BLaER1 treated with 17β-estradiol and CSF1 and Interleukin-3, amounts not matched to agents 10 nM and 100 nM (cell line): ENCODE data around the gene ELMOD1.

Experiments
- H3K27ac ChIP-seq, 11 experiments: shearing (Covaris generic); formaldehyde crosslinking; 2 replicates each; pipeline ENCODE4 v1.8.1; 2022
- H3K27me3 ChIP-seq, 11 experiments: shearing (Covaris generic); formaldehyde crosslinking; 2 replicates each; pipeline ENCODE4 v1.8.1; 2022
- H3K36me3 ChIP-seq, 11 experiments: shearing (Covaris generic); formaldehyde crosslinking; 2 replicates each; pipeline ENCODE4 v1.8.1; 2022
- H3K4me1 ChIP-seq, 10 experiments: shearing (Covaris generic); formaldehyde crosslinking; 2 replicates each; pipeline ENCODE4 v1.8.1; 2022
- H3K4me2 ChIP-seq, 11 experiments: shearing (Covaris generic); formaldehyde crosslinking; 2 replicates each; pipeline ENCODE4 v1.8.1; 2022
- H3K4me3 ChIP-seq, 10 experiments: shearing (Covaris generic); formaldehyde crosslinking; 2 replicates each; pipeline ENCODE4 v1.8.1; 2022
- H3K9ac ChIP-seq, 11 experiments: shearing (Covaris generic); formaldehyde crosslinking; 2 replicates each; pipeline ENCODE4 v1.8.1; 2022
- H3K9me3 ChIP-seq, 11 experiments: shearing (Covaris generic); formaldehyde crosslinking; replicated peaks in 1 of 11; 2 replicates each; pipeline ENCODE4 v1.8.1; 2022
- H4K20me1 ChIP-seq, 11 experiments: shearing (Covaris generic); formaldehyde crosslinking; 2 replicates each; pipeline ENCODE4 v1.8.1; 2022
- Cebpa-rat ChIP-seq, 11 experiments: shearing (Covaris generic); IDR thresholded peaks; 2 replicates each; pipeline ENCODE4 v1.8.1; 2022

ELMOD1 gene

DNA sequence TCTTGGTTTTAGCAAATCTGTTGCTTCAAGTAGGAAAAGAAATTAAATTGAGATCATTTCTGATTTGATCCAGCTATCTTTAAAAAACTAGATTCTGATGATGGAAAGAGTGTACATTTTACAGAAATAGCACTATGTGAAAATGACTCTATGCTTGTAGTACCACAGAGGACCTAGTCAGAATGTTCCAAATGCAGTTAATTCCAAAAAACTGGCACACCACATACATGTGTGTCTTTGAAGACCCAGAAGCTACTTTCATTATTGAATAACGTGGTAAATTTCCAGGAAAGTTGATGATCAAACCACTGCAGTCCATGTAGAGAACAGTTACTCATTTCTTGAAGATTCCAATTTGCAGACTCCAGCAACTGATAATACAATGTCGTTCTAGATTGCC lies 3.8 kb downstream of the ELMOD1 start:
- Histone ChIP-seq H3K36me3 (no peaks in the 10 kb centered on the region), H3K27me3 (peaks cover 31 to 33% (median 32%) of the 10 kb centered on the region in 11 experiments), H3K27ac (no peak overlapping the region), H4K20me1 (no peaks in the 10 kb centered on the region), H3K9me3 (no peaks in the 10 kb centered on the region), H3K9ac (no peak overlapping the region), H3K4me3 (no peak overlapping the region), H3K4me2 (no peak overlapping the region), H3K4me1 (peaks cover 0 to 13% (median 9%) of the 10 kb centered on the region in 10 experiments; a peak in 13 of 20 replicates)
- no peak for TF ChIP-seq Cebpa-rat (IDR thresholded peaks at IDR 0.05)

DNA sequence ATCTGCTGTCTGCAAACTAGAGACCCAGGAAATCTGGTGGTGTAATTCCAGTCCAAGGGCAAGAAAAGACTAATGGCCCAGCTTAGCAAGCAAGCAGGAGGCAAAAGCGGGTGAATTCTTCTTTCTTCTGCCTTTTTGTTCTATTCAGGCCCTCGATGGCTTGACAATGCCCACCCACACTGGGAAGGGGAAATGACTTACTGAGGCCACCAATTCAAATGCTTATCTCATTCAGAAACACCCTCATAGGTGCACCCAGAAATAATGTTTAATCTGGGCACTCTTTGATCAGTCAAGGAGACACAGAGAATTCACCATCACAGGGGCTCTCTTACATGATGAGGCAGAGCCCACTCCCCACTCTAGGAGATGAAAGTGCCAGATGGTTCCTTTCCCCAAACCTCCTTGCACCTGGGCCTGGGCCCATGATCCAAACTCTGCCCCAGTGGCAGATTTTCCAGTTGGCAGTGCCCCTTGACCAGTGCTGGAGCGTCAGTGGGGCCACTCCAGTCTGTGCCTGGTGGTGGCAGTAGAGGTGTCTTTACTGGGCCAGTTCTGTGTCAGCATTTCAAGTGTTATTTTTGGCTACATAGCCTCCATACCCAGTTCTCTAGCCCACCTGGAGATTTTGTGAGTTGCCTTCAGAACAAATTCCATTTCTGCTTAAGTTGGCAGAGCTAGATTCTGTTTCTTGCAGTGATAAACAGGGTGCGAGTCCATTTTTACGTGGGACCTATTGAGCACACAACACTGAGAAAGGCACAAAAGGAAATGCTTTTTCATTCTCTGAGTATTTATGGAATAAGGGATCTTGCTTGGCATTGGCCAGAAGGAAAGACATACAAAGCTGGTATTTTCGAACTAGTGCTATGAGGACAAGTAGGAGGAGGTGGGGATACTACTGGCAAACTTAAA lies 7.5 kb downstream of the ELMOD1 start:
- Histone ChIP-seq H4K20me1 (no peaks in the 10 kb centered on the region), H3K27me3 (no peaks in the 10 kb centered on the region), H3K4me3 (no peak overlapping the region), H3K4me2 (no peak overlapping the region), H3K27ac (no peak overlapping the region), H3K9me3 (no peaks in the 10 kb centered on the region), H3K36me3 (no peaks in the 10 kb centered on the region), H3K4me1 (no peaks in the 10 kb centered on the region), H3K9ac (no peak overlapping the region)
- no peak for TF ChIP-seq Cebpa-rat (IDR thresholded peaks at IDR 0.05)

GRCh38 chr11:107605061-107606006 lies 14.4 kb downstream of the ELMOD1 start:
- no peaks in the 10 kb centered on the region for H3K9me3 ChIP-seq
- H3K27me3 ChIP-seq = no peaks in the 10 kb centered on the region
- no peaks in the 10 kb centered on the region for H3K36me3 ChIP-seq
- no peaks in the 10 kb centered on the region for H3K4me1 ChIP-seq
- no peak overlapping the region for H3K4me2 ChIP-seq
- no peak overlapping the region for H3K4me3 ChIP-seq
- H4K20me1 ChIP-seq = no peaks in the 10 kb centered on the region
- TF ChIP-seq Cebpa-rat (IDR thresholded peaks at IDR 0.05) = no peak
- H3K9ac ChIP-seq = no peak overlapping the region
- no peak overlapping the region for H3K27ac ChIP-seq

- Histone ChIP-seq H3K4me2 (no peak overlapping the region), H3K9me3 (no peaks in the 10 kb centered on the region), H3K36me3 (no peaks in the 10 kb centered on the region), H3K4me3 (no peak overlapping the region), H4K20me1 (no peaks in the 10 kb centered on the region), H3K27me3 (no peaks in the 10 kb centered on the region), H3K4me1 (no peaks in the 10 kb centered on the region), H3K9ac (no peak overlapping the region), H3K27ac (no peak overlapping the region)
- TF ChIP-seq Cebpa-rat (IDR thresholded peaks at IDR 0.05) = no peak
Measured at GRCh38 chr11:107606141-107606540, 15.2 kb downstream of the ELMOD1 start.

- H3K27me3 ChIP-seq = no peaks in the 10 kb centered on the region
- no peak overlapping the region for H3K27ac ChIP-seq
- no peak overlapping the region for H3K4me2 ChIP-seq
- H3K9me3 ChIP-seq = no peaks in the 10 kb centered on the region
- TF ChIP-seq Cebpa-rat (IDR thresholded peaks at IDR 0.05) = no peak
- no peaks in the 10 kb centered on the region for H3K36me3 ChIP-seq
- H4K20me1 ChIP-seq = no peaks in the 10 kb centered on the region
- H3K9ac ChIP-seq = no peak overlapping the region
- H3K4me1 ChIP-seq = no peaks in the 10 kb centered on the region
- no peak overlapping the region for H3K4me3 ChIP-seq
Measured at GRCh38 chr11:107608809-107609208, 17.9 kb downstream of the ELMOD1 start.

- no peak overlapping the region for H3K4me2 ChIP-seq
- no peaks in the 10 kb centered on the region for H3K4me1 ChIP-seq
- no peaks in the 10 kb centered on the region for H3K9me3 ChIP-seq
- TF ChIP-seq Cebpa-rat (IDR thresholded peaks at IDR 0.05) = no peak
- no peak overlapping the region for H3K4me3 ChIP-seq
- H3K9ac ChIP-seq = no peak overlapping the region
- H3K36me3 ChIP-seq = no peaks in the 10 kb centered on the region
- no peak overlapping the region for H3K27ac ChIP-seq
- H4K20me1 ChIP-seq = no peaks in the 10 kb centered on the region
- H3K27me3 ChIP-seq = no peaks in the 10 kb centered on the region
Measured at GRCh38 chr11:107609400-107610218, 18.7 kb downstream of the ELMOD1 start.

DNA sequence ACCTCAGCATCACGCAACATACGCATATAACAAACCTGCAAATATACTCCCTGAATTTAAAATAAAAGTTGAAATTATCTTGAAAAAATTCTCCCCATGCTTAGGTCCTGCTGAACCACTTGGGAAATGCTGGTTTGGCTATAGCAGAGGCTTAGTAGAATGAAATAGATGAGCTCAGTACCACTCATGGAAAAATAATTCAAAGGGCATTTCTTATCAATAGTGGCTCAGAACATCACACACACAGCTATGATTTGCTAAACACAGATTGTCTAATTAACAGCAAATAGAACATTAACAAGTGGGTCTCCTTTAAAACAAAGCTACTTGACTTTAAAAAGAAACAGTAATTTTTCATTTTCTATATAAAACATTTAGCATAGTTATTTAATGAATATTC lies 21.5 kb downstream of the ELMOD1 start:
- Histone ChIP-seq H3K27me3 (no peaks in the 10 kb centered on the region), H3K36me3 (no peaks in the 10 kb centered on the region), H3K9ac (no peak overlapping the region), H4K20me1 (no peaks in the 10 kb centered on the region), H3K4me3 (no peak overlapping the region), H3K27ac (no peak overlapping the region), H3K9me3 (no peaks in the 10 kb centered on the region), H3K4me2 (no peak overlapping the region), H3K4me1 (no peaks in the 10 kb centered on the region)
- no peak for TF ChIP-seq Cebpa-rat (IDR thresholded peaks at IDR 0.05)

DNA sequence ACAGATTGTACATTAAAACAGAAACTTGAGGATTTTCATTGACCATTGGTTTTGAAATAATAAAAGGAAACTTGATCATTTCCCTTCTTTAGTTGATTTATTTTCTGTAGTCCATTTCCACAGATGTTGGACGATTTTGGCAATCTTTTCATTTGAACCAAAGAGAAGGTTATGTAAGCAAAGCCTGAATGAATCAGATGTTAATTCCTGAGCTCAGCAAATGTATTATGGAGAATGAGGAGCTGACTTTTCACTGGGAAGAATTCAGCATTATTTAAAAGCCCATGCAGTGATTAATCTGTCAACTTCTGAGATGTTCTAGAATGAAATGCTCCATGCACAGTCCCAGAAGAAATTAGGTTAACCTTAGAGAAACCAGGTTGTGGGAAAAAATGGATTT lies 29.0 kb downstream of the ELMOD1 start:
- Histone ChIP-seq H3K36me3 (no peaks in the 10 kb centered on the region), H3K4me2 (no peak overlapping the region), H3K9ac (no peak overlapping the region), H3K4me3 (no peak overlapping the region), H3K4me1 (no peaks in the 10 kb centered on the region), H3K27me3 (no peaks in the 10 kb centered on the region), H4K20me1 (no peaks in the 10 kb centered on the region), H3K27ac (no peak overlapping the region), H3K9me3 (no peaks in the 10 kb centered on the region)
- no peak for TF ChIP-seq Cebpa-rat (IDR thresholded peaks at IDR 0.05)

DNA sequence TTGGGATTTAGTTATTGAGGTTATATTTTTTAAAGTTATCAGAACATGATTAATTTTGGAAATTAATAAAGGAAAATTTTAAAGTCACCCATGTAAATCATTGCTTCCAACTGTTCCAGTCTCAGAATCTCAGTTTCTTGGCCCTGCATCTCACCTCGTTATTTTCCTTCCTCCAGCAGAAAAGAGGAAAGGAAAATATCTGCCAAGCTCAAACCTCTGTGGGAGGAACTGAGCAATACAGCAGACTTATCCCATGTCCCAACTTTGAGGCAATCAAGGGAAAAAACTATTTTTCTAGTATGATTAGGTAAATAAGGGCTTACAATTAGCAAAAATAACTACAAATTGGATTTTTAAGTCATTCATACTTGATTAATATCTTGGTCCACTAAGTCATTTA lies 30.1 kb downstream of the ELMOD1 start:
- H3K9ac ChIP-seq = no peak overlapping the region
- no peaks in the 10 kb centered on the region for H3K27me3 ChIP-seq
- no peaks in the 10 kb centered on the region for H4K20me1 ChIP-seq
- no peaks in the 10 kb centered on the region for H3K36me3 ChIP-seq
- no peaks in the 10 kb centered on the region for H3K9me3 ChIP-seq
- no peak overlapping the region for H3K4me2 ChIP-seq
- H3K27ac ChIP-seq = no peak overlapping the region
- H3K4me3 ChIP-seq = no peak overlapping the region
- H3K4me1 ChIP-seq = no peaks in the 10 kb centered on the region
- no peak for TF ChIP-seq Cebpa-rat (IDR thresholded peaks at IDR 0.05)
